ENCODE results near the gene PSAP.

PSAP gene

GRCh38 chr10:71831646-71832552 lies 19.2 kb downstream of the PSAP start:
- peaks cover 66% of the 10 kb centered on the region for H3K36me3 ChIP-seq (ENCODE audit: insufficient read depth, low read length)
- no peak overlapping the region for H3K9ac ChIP-seq (ENCODE audit: low read depth, low read length)
- H3K27ac ChIP-seq (ENCODE audit: low read depth, low read length): no peak overlapping the region
- WGBS: 93% methylated on average over 19 of the region's 19 CpGs
- H3K9me3 ChIP-seq (ENCODE audit: insufficient read depth, low read depth, low read length): no peaks in the 10 kb centered on the region
- no peak overlapping the region for H3K4me3 ChIP-seq (ENCODE audit: low read length)
- peaks cover 14% of the 10 kb centered on the region for H3K4me1 ChIP-seq (ENCODE audit: insufficient read depth, low read length)
- no peaks in the 10 kb centered on the region for H3K27me3 ChIP-seq (ENCODE audit: insufficient read depth, low read length)

DNA sequence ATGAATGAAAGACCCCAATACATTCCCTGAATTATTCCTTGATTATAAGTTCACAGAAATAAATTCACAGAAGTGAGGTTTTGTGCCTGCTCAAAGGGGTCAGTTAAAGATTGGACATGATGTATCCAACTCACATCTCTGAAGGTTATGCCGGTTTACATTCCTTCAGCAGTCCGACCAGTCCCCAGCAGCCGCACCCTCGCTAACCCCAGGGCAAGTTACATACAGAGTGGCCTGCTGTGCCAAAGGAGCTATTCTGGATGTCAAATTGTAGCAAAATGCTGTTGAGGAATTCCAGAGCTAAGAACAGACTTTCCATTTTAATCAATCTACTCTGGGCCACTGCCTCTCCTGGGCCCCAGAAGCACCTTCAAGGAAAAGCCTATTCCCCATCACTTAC lies 20.3 kb downstream of the PSAP start:
- Histone ChIP-seq H3K4me3 (ENCODE audit: low read length) (no peak overlapping the region), H3K9ac (ENCODE audit: low read depth, low read length) (no peak overlapping the region), H3K36me3 (ENCODE audit: insufficient read depth, low read length) (peaks cover 78% of the 10 kb centered on the region), H3K9me3 (ENCODE audit: insufficient read depth, low read depth, low read length) (no peaks in the 10 kb centered on the region), H3K4me1 (ENCODE audit: insufficient read depth, low read length) (0 out of 2 replicates have a peak, but pooled peaks cover 2% of the 10 kb centered on the region), H3K27me3 (ENCODE audit: insufficient read depth, low read length) (no peaks in the 10 kb centered on the region), H3K27ac (ENCODE audit: low read depth, low read length) (no peak overlapping the region)
- WGBS: over 99% methylated on average over 4 of the region's 4 CpGs

GRCh38 chr10:71829896-71830295 lies 21.2 kb downstream of the PSAP start:
- no peaks in the 10 kb centered on the region for H3K4me1 ChIP-seq (ENCODE audit: insufficient read depth, low read length)

GRCh38 chr10:71829171-71829570 lies 21.9 kb downstream of the PSAP start:
- H3K9me3 ChIP-seq (ENCODE audit: insufficient read depth, low read depth, low read length): no peaks in the 10 kb centered on the region
- H3K27ac ChIP-seq (ENCODE audit: low read depth, low read length): no peak overlapping the region
- WGBS: 90% methylated on average over 5 of the region's 5 CpGs
- no peaks in the 10 kb centered on the region for H3K27me3 ChIP-seq (ENCODE audit: insufficient read depth, low read length)
- no peaks in the 10 kb centered on the region for H3K4me1 ChIP-seq (ENCODE audit: insufficient read depth, low read length)
- no peak overlapping the region for H3K9ac ChIP-seq (ENCODE audit: low read depth, low read length)
- H3K4me3 ChIP-seq (ENCODE audit: low read length): no peak overlapping the region
- H3K36me3 ChIP-seq (ENCODE audit: insufficient read depth, low read length): peaks cover 93% of the 10 kb centered on the region

More at GRCh38 chr10:71829896-71830295, 21.2 kb downstream of the PSAP start:
- Histone ChIP-seq H3K4me3 (ENCODE audit: low read length) (no peak overlapping the region), H3K27me3 (ENCODE audit: insufficient read depth, low read length) (no peaks in the 10 kb centered on the region), H3K9ac (ENCODE audit: low read depth, low read length) (no peak overlapping the region), H3K9me3 (ENCODE audit: insufficient read depth, low read depth, low read length) (no peaks in the 10 kb centered on the region), H3K36me3 (ENCODE audit: insufficient read depth, low read length) (peaks cover 86% of the 10 kb centered on the region), H3K27ac (ENCODE audit: low read depth, low read length) (no peak overlapping the region)
- 98% methylated on average over 4 of the region's 5 CpGs for WGBS

- WGBS: 93% methylated on average over 7 of the region's 7 CpGs
- peaks cover 93% of the 10 kb centered on the region for H3K36me3 ChIP-seq (ENCODE audit: insufficient read depth, low read length)
- no peak overlapping the region for H3K9ac ChIP-seq (ENCODE audit: low read depth, low read length)
- H3K27ac ChIP-seq (ENCODE audit: low read depth, low read length): no peak overlapping the region
- no peaks in the 10 kb centered on the region for H3K27me3 ChIP-seq (ENCODE audit: insufficient read depth, low read length)
- H3K9me3 ChIP-seq (ENCODE audit: insufficient read depth, low read depth, low read length): no peaks in the 10 kb centered on the region
- H3K4me1 ChIP-seq (ENCODE audit: insufficient read depth, low read length): no peaks in the 10 kb centered on the region
- H3K4me3 ChIP-seq (ENCODE audit: low read length): no peak overlapping the region
Measured at GRCh38 chr10:71828702-71829101, 22.3 kb downstream of the PSAP start.

GRCh38 chr10:71827852-71828251 lies 23.2 kb downstream of the PSAP start:
- Histone ChIP-seq H3K4me3 (ENCODE audit: low read length) (no peak overlapping the region), H3K9ac (ENCODE audit: low read depth, low read length) (no peak overlapping the region), H3K27ac (ENCODE audit: low read depth, low read length) (no peak overlapping the region), H3K4me1 (ENCODE audit: insufficient read depth, low read length) (no peaks in the 10 kb centered on the region), H3K9me3 (ENCODE audit: insufficient read depth, low read depth, low read length) (no peaks in the 10 kb centered on the region), H3K27me3 (ENCODE audit: insufficient read depth, low read length) (no peaks in the 10 kb centered on the region), H3K36me3 (ENCODE audit: insufficient read depth, low read length) (peaks cover 94% of the 10 kb centered on the region)
- 88% methylated on average over 5 of the region's 6 CpGs for WGBS

DNA sequence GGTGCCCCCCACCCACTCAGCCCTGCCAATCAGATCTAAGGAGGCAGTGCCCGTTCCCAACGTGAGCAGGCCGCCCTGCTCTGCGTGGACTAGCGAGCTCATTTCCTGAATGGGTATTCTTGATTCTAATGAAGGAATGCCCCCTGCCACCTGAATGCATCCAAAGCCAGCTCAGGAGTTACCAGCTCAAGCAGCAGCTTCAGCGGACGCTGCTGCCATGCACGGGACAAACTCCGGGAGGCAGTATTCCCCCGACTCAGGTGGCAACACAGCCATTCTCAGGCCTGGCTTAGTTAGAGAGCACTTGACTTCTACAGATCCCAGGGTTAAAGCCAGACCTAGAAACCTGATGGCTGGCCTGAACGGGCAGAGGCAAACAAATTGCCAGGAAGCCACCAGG lies 25.8 kb downstream of the PSAP start:
- peaks cover 97% of the 10 kb centered on the region for H3K36me3 ChIP-seq (ENCODE audit: insufficient read depth, low read length)
- H3K27me3 ChIP-seq (ENCODE audit: insufficient read depth, low read length): no peaks in the 10 kb centered on the region
- no peak overlapping the region for H3K4me3 ChIP-seq (ENCODE audit: low read length)
- no peaks in the 10 kb centered on the region for H3K4me1 ChIP-seq (ENCODE audit: insufficient read depth, low read length)
- H3K9me3 ChIP-seq (ENCODE audit: insufficient read depth, low read depth, low read length): no peaks in the 10 kb centered on the region
- no peak overlapping the region for H3K27ac ChIP-seq (ENCODE audit: low read depth, low read length)
- 89% methylated on average over 11 of the region's 11 CpGs for WGBS
- H3K9ac ChIP-seq (ENCODE audit: low read depth, low read length): no peak overlapping the region

DNA sequence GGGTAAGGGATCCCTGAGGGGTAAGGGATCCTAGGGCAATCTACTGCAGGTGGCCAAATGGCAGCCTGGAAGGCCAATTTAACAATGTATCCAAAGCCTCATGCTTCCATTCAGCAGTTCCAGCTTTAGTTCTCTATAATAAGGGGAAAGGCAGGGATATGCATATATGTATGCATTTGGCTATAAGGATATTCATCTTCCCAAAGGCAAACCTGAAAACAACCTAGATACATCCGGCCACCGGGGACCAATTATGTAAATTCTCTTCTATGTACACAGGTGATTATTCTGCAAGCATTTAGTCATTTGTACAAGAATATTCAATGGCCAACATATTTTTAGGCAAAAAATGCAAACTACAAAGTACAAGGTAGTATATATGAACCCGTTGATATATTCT lies 26.7 kb downstream of the PSAP start:
- Histone ChIP-seq H3K4me3 (ENCODE audit: low read length) (no peak overlapping the region), H3K27ac (ENCODE audit: low read depth, low read length) (no peak overlapping the region), H3K9ac (ENCODE audit: low read depth, low read length) (no peak overlapping the region; the same call in 1 of the 2 replicates), H3K4me1 (ENCODE audit: insufficient read depth, low read length) (no peaks in the 10 kb centered on the region), H3K9me3 (ENCODE audit: insufficient read depth, low read depth, low read length) (no peaks in the 10 kb centered on the region), H3K36me3 (ENCODE audit: insufficient read depth, low read length) (peaks cover 97% of the 10 kb centered on the region), H3K27me3 (ENCODE audit: insufficient read depth, low read length) (no peaks in the 10 kb centered on the region)
- WGBS: no CpG with 5 or more reads among the region's 3 CpGs

DNA sequence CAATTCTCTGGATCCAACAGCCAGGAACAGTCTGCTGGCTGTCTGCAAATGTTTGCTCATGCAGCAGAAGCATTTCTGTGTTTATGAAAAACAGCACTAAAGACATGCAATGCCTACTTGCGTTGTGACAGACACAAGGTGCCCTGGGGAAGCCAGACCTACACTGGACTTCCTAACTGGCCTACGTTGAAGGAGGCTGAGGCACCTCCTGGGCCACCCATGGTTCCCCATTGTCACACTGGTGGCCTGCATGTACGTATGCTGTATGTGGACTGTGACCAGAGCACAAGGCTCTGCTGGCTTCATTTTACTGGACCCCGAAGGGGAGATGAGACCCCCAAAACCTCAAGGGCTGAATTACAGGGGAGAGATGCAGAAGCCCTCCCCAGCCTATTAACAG lies 27.7 kb downstream of the PSAP start:
- Histone ChIP-seq H3K27ac (ENCODE audit: low read depth, low read length) (no peak overlapping the region), H3K27me3 (ENCODE audit: insufficient read depth, low read length) (no peaks in the 10 kb centered on the region), H3K4me3 (ENCODE audit: low read length) (no peak overlapping the region), H3K36me3 (ENCODE audit: insufficient read depth, low read length) (peaks cover 97% of the 10 kb centered on the region), H3K4me1 (ENCODE audit: insufficient read depth, low read length) (no peaks in the 10 kb centered on the region), H3K9ac (ENCODE audit: low read depth, low read length) (no peak overlapping the region; the same call in 1 of the 2 replicates), H3K9me3 (ENCODE audit: insufficient read depth, low read depth, low read length) (no peaks in the 10 kb centered on the region)
- 98% methylated on average over 4 of the region's 4 CpGs for WGBS

DNA sequence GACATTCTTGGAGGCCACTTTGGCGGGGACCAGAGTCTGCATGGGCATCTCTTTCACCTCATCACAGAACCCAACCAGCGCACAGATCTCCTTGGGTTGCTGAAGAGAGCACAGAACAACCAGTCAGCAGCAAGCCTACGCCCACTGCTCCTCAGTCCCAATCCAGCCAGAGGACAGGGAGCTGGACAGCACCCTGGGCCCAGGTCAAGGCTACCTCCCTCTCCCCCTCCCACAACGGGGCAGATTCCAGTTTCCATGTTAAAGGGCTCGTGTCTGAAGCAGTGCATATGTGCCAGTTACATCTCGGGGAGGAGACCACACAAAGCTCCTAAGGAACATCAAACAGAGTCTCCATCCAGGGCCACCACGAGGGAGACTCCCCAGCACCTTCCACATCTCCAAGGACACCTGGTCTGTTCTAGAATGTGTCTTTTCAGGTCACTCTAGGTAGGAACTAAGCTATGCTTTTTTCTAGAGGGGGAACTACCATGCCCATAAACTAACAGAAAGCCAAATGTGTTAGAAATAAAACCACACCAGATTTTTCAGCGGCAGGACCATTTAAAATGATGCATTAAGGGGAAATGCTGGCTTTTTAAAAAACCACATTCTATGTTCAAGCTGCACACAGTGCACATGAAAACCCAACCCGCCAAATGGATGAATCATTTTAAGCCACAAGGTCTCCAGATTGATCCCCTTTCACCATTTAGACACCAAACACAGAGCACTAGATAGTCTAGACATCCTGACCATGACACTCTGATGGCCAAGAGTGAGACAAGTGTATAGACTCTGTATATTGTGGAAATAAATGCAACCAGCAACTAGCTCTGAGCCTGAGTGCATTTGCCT lies 28.9 kb downstream of the PSAP start:
- Histone ChIP-seq H3K9ac (ENCODE audit: low read depth, low read length) (no peak overlapping the region), H3K27me3 (ENCODE audit: insufficient read depth, low read length) (no peaks in the 10 kb centered on the region), H3K36me3 (ENCODE audit: insufficient read depth, low read length) (peaks cover 98% of the 10 kb centered on the region), H3K4me3 (ENCODE audit: low read length) (no peak overlapping the region), H3K4me1 (ENCODE audit: insufficient read depth, low read length) (no peaks in the 10 kb centered on the region), H3K9me3 (ENCODE audit: insufficient read depth, low read depth, low read length) (no peaks in the 10 kb centered on the region), H3K27ac (ENCODE audit: low read depth, low read length) (no peak overlapping the region)
- 96% methylated on average over 9 of the region's 9 CpGs for WGBS

DNA sequence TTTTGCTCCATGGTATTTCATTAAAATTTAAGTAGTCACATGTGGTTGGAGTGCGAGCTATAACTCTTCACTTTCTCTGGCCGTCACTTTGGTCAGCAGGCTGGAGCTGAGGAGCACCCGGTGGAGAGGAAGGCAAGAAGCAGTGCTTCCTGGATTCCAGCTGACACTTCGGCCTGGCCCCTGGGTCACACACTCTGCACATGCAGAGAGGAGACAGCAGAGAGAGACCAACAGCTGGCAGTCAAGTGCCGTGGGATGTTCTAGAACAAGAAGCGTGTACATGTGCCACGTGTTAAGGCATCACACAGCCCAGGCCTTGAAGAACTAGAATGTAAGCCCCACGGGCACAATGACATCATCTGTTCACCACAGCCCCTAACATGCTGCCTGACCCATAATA lies 30.1 kb downstream of the PSAP start:
- Histone ChIP-seq H3K4me3 (ENCODE audit: low read length) (no peak overlapping the region), H3K27ac (ENCODE audit: low read depth, low read length) (no peak overlapping the region), H3K27me3 (ENCODE audit: insufficient read depth, low read length) (no peaks in the 10 kb centered on the region), H3K9ac (ENCODE audit: low read depth, low read length) (no peak overlapping the region), H3K36me3 (ENCODE audit: insufficient read depth, low read length) (peaks cover 100% of the 10 kb centered on the region), H3K4me1 (ENCODE audit: insufficient read depth, low read length) (no peaks in the 10 kb centered on the region), H3K9me3 (ENCODE audit: insufficient read depth, low read depth, low read length) (no peaks in the 10 kb centered on the region)
- 95% methylated on average over 8 of the region's 8 CpGs for WGBS

Measured in HUES64 (cell line).